Astrocyte (in vitro differentiated cells and primary cell): Measurements from ENCODE around the gene PALS2. TPM values are rescaled to one million over a fixed set of nuclear protein-coding genes. Genes with fewer than 3 reads are reported as not detected.

Source experiments
- DNase-seq: peaks from one replicate; pipeline ENCODE4 v3.0.0-alpha.2; 2010; ENCODE audit warnings: low read depth
- FAIRE-seq: peaks from 2 replicates; lab custom pipeline; 2011; peaks lifted over from hg19 to GRCh38; lab: Jason Lieb, UNC
- H2AFZ ChIP-seq: 2 replicates; pipeline ENCODE4 v1.6.0; 2012; ENCODE audit warnings: low read depth, low read length, inconsistent platforms
- H3K27ac ChIP-seq: 2 replicates; pipeline ENCODE4 v1.5.1; 2011; ENCODE audit warnings: low read depth, low read length, inconsistent platforms
- H3K27me3 ChIP-seq: 2 replicates; pipeline ENCODE4 v1.6.0; 2011; ENCODE audit warnings: low read length, inconsistent platforms; ENCODE audit not compliant: insufficient read depth
- H3K36me3 ChIP-seq: 2 replicates; pipeline ENCODE4 v1.5.1; 2011; ENCODE audit warnings: low read length, inconsistent platforms; ENCODE audit not compliant: insufficient read depth
- H3K4me1 ChIP-seq: 2 replicates; pipeline ENCODE4 v1.5.1; 2011; ENCODE audit warnings: low read length, inconsistent platforms; ENCODE audit not compliant: insufficient read depth
- H3K4me2 ChIP-seq: 2 replicates; pipeline ENCODE4 v1.6.0; 2012; ENCODE audit warnings: low read length, inconsistent platforms
- H3K4me3 ChIP-seq: 2 replicates; pipeline ENCODE4 v1.5.1; 2011; ENCODE audit warnings: low read depth, mild to moderate bottlenecking, low read length, inconsistent platforms; ENCODE audit not compliant: insufficient read depth
- H3K79me2 ChIP-seq: 2 replicates; pipeline ENCODE4 v1.6.0; 2012; ENCODE audit warnings: mild to moderate bottlenecking, low read length, inconsistent platforms; ENCODE audit not compliant: insufficient read depth
- H3K9ac ChIP-seq: 2 replicates; pipeline ENCODE4 v1.6.0; 2012; ENCODE audit warnings: mild to moderate bottlenecking, low read length, inconsistent platforms
- H3K9me3 ChIP-seq: 2 replicates; pipeline ENCODE4 v1.5.1; 2012; ENCODE audit warnings: low read depth, mild to moderate bottlenecking, low read length, inconsistent platforms; ENCODE audit not compliant: insufficient read depth
- H4K20me1 ChIP-seq: 2 replicates; pipeline ENCODE4 v1.6.0; 2012; ENCODE audit warnings: low read length, inconsistent platforms; ENCODE audit not compliant: insufficient read depth
- H3K27ac Mint-ChIP-seq: one replicate; pipeline ENCODE4 v1.8.0; 2021; ENCODE audit warnings: mild to moderate bottlenecking, mixed read lengths; ENCODE audit not compliant: unreplicated experiment
- H3K27me3 Mint-ChIP-seq: one replicate; pipeline ENCODE4 v1.8.0; 2021; ENCODE audit warnings: low read depth, mixed read lengths; ENCODE audit not compliant: unreplicated experiment
- H3K36me3 Mint-ChIP-seq: one replicate; pipeline ENCODE4 v1.8.0; 2021; ENCODE audit warnings: low read depth, mixed read lengths; ENCODE audit not compliant: unreplicated experiment
- H3K4me1 Mint-ChIP-seq: one replicate; pipeline ENCODE4 v1.8.0; 2021; ENCODE audit warnings: low read depth, mixed read lengths; ENCODE audit not compliant: unreplicated experiment
- H3K4me3 Mint-ChIP-seq: one replicate; pipeline ENCODE4 v1.8.0; 2021; ENCODE audit warnings: mild to moderate bottlenecking, moderate library complexity, mixed read lengths; ENCODE audit not compliant: unreplicated experiment
- H3K9me3 Mint-ChIP-seq: one replicate; pipeline ENCODE4 v1.8.0; 2021; ENCODE audit warnings: mild to moderate bottlenecking, mixed read lengths; ENCODE audit not compliant: unreplicated experiment
- EZH2 ChIP-seq: IDR thresholded peaks from 2 replicates; pipeline ENCODE4 v1.6.1; 2012; ENCODE audit warnings: mild to moderate bottlenecking, low read length, inconsistent platforms; ENCODE audit not compliant: insufficient read depth
- total RNA-seq: library from RNA; stranded (reverse); gene quantifications from 2 replicates; pipeline ENCODE4 v1.2.1, GENCODE V29; 2021
- TF ChIP-seq, protein P1 (sequence below): IDR thresholded peaks from 2 replicates; pipeline ENCODE4 v1.5.1; 2011; ENCODE audit warnings: low read depth, mild to moderate bottlenecking, inconsistent platforms, low read length, moderate library complexity; ENCODE audit not compliant: insufficient read depth

PALS2 gene
- total RNA-seq, 1 donor from 2014 or later = 32.7 TPM

DNA sequence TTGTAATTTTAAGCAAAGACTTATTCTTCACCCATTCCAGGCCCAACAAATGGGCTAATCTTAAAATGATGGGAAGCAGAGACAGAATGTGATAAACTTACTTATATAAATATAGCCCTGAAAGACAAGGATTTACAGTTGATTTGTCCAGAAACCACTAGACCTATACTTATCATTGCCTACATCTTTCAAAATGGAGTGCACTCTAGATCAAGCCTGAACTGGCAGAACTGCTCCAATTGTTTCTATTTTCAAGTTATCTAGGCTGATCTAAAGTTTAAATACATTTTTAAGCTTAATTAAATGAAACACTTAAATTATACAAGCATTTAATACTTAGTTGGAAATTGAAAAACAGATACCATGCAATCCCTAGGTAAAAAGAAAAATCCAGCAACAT, 24.9 kb upstream of the PALS2 start:
- H3K4me1 Mint-ChIP-seq = no peaks in the 10 kb centered on the region
- no peaks in the 10 kb centered on the region for H3K9me3 ChIP-seq
- no peak for DNase-seq
- FAIRE-seq = no peak
- no peak overlapping the region for H3K9ac ChIP-seq
- no peaks in the 10 kb centered on the region for H3K36me3 Mint-ChIP-seq
- H3K9me3 Mint-ChIP-seq = no peaks in the 10 kb centered on the region
- peaks cover 2% of the 10 kb centered on the region for H3K27me3 ChIP-seq
- H2AFZ ChIP-seq = no peak overlapping the region
- no peak overlapping the region for H3K27ac ChIP-seq
- H3K27ac Mint-ChIP-seq = no peak overlapping the region
- no peak overlapping the region for H3K4me2 ChIP-seq
- peaks cover 14% of the 10 kb centered on the region for H3K27me3 Mint-ChIP-seq
- no peaks in the 10 kb centered on the region for H4K20me1 ChIP-seq
- no peak overlapping the region for H3K4me3 ChIP-seq
- no peaks in the 10 kb centered on the region for H3K36me3 ChIP-seq
- no peak overlapping the region for H3K4me3 Mint-ChIP-seq
- no peak for TF ChIP-seq EZH2
- TF ChIP-seq, protein P1, sequence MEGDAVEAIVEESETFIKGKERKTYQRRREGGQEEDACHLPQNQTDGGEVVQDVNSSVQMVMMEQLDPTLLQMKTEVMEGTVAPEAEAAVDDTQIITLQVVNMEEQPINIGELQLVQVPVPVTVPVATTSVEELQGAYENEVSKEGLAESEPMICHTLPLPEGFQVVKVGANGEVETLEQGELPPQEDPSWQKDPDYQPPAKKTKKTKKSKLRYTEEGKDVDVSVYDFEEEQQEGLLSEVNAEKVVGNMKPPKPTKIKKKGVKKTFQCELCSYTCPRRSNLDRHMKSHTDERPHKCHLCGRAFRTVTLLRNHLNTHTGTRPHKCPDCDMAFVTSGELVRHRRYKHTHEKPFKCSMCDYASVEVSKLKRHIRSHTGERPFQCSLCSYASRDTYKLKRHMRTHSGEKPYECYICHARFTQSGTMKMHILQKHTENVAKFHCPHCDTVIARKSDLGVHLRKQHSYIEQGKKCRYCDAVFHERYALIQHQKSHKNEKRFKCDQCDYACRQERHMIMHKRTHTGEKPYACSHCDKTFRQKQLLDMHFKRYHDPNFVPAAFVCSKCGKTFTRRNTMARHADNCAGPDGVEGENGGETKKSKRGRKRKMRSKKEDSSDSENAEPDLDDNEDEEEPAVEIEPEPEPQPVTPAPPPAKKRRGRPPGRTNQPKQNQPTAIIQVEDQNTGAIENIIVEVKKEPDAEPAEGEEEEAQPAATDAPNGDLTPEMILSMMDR = no peak
- no peaks in the 10 kb centered on the region for H3K4me1 ChIP-seq
- H3K79me2 ChIP-seq = no peaks in the 10 kb centered on the region

DNA sequence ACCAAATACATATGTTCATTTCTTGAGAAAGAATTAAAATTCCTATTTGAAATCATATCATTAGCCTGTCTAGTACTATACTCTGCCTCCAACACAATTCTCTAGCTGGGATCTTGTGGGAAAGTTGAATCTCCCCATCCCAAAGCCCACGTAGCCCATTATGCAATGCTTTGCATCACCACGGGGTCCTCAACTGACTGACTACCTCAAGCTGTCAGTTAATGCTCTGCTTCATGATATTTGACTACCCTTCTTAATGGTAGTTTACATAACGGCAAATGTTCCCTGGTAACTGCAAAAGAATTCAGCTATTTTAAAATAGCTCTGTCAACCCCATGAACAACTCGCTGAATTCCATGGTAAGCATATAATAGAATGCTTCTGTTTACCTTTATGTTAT, 23.3 kb upstream of the PALS2 start:
- no peak overlapping the region for H2AFZ ChIP-seq
- Mint-ChIP-seq H3K4me3 (no peak overlapping the region), H3K27ac (no peak overlapping the region), H3K36me3 (no peaks in the 10 kb centered on the region), H3K9me3 (no peaks in the 10 kb centered on the region), H3K4me1 (no peaks in the 10 kb centered on the region), H3K27me3 (peaks cover 9% of the 10 kb centered on the region)
- no peak overlapping the region for H3K4me2 ChIP-seq
- H3K27ac ChIP-seq = no peak overlapping the region
- H3K9me3 ChIP-seq = no peaks in the 10 kb centered on the region
- H3K36me3 ChIP-seq = no peaks in the 10 kb centered on the region
- no peak for DNase-seq
- no peaks in the 10 kb centered on the region for H4K20me1 ChIP-seq
- peaks cover 2% of the 10 kb centered on the region for H3K27me3 ChIP-seq
- no peaks in the 10 kb centered on the region for H3K79me2 ChIP-seq
- H3K9ac ChIP-seq = no peak overlapping the region
- no peak overlapping the region for H3K4me3 ChIP-seq
- no peaks in the 10 kb centered on the region for H3K4me1 ChIP-seq
- TF ChIP-seq, protein P1 = no peak
- no peak for TF ChIP-seq EZH2
- FAIRE-seq = no peak

DNA sequence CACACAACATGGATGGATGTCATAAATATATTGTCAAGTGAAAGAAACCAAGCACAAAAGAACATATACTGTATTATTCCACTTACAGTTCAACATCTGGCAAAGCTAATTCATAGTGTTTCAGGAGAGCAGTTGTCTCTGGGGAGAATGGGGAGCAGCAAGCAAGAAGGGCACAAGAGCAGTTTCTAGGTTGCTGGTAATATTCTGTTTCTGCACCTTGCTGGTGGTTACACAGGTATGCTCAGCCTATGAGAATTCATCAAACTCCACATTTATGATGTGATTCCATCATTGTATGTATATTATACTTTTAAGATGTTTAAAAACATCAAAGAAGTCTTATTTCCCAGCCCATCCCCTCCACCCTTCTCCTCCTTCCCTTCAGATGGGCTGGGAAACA, 18.1 kb upstream of the PALS2 start:
- DNase-seq (no peak), FAIRE-seq (no peak)
- H3K4me1 ChIP-seq = no peaks in the 10 kb centered on the region
- no peaks in the 10 kb centered on the region for H3K27me3 ChIP-seq
- H3K36me3 ChIP-seq = no peaks in the 10 kb centered on the region
- no peaks in the 10 kb centered on the region for H4K20me1 ChIP-seq
- H3K4me2 ChIP-seq = no peak overlapping the region
- no peaks in the 10 kb centered on the region for H3K36me3 Mint-ChIP-seq
- no peak overlapping the region for H3K4me3 ChIP-seq
- H3K4me3 Mint-ChIP-seq = no peak overlapping the region
- H2AFZ ChIP-seq = no peak overlapping the region
- H3K27me3 Mint-ChIP-seq = no peaks in the 10 kb centered on the region
- no peak overlapping the region for H3K9ac ChIP-seq
- H3K79me2 ChIP-seq = no peaks in the 10 kb centered on the region
- no peak overlapping the region for H3K27ac ChIP-seq
- H3K9me3 ChIP-seq = no peaks in the 10 kb centered on the region
- H3K4me1 Mint-ChIP-seq = no peaks in the 10 kb centered on the region
- no peak overlapping the region for H3K27ac Mint-ChIP-seq
- H3K9me3 Mint-ChIP-seq = no peaks in the 10 kb centered on the region
- no peak for TF ChIP-seq EZH2
- TF ChIP-seq, protein P1 = no peak
